HepG2 (cell line): ENCODE results near the gene CDCA5. TPM values are rescaled to one million over a fixed set of nuclear protein-coding genes. Genes with fewer than 3 reads are reported as not detected.

ENCODE experiments used
- AHR ChIP-seq: IDR thresholded peaks from 2 replicates; pipeline ENCODE4 v1.6.1; 2018; ENCODE audit warnings: missing genetic modification reagents, missing compliant biosample characterization
- FOXJ3 ChIP-seq: sonication (generic); formaldehyde crosslinking; IDR thresholded peaks from 2 replicates; pipeline ENCODE4 v1.4.0; 2020; ENCODE audit warnings: missing genetic modification reagents, mild to moderate bottlenecking, borderline replicate concordance
- FOXK1 ChIP-seq: sonication (generic); formaldehyde crosslinking; IDR thresholded peaks from 2 replicates; pipeline ENCODE4 v1.4.0; 2020; ENCODE audit warnings: low read depth, missing genetic modification reagents, borderline replicate concordance
- HIVEP1 ChIP-seq: sonication (generic); formaldehyde crosslinking; IDR thresholded peaks from 2 replicates; pipeline ENCODE4 v1.4.0; 2020; ENCODE audit warnings: mild to moderate bottlenecking, missing genetic modification reagents
- NFKBIZ ChIP-seq: IDR thresholded peaks from 2 replicates; pipeline ENCODE4 v1.6.1; 2018; ENCODE audit warnings: missing genetic modification reagents, missing compliant biosample characterization
- PRMT3 ChIP-seq: sonication (generic); formaldehyde crosslinking; IDR thresholded peaks from 2 replicates; pipeline ENCODE4 v1.8.1; 2022; ENCODE audit warnings: low read depth, mild to moderate bottlenecking, moderate library complexity, missing genetic modification reagents, borderline replicate concordance
- SALL2 ChIP-seq: sonication (generic); formaldehyde crosslinking; IDR thresholded peaks from 2 replicates; pipeline ENCODE4 v1.8.1; 2023; ENCODE audit warnings: mild to moderate bottlenecking, missing genetic modification reagents, inconsistent platforms
- ZNF143 ChIP-seq: sonication (generic); formaldehyde crosslinking; IDR thresholded peaks from 2 replicates; pipeline ENCODE4 v1.4.0; 2020; ENCODE audit warnings: missing genetic modification reagents
- ZNF224 ChIP-seq: sonication (generic); formaldehyde crosslinking; IDR thresholded peaks from 2 replicates; pipeline ENCODE4 v1.5.0; 2020; ENCODE audit warnings: mild to moderate bottlenecking, missing genetic modification reagents
- polyA plus RNA-seq, 8 experiments: library from polyadenylated mRNA; depleted of rRNA in 3 of 8; stranded (reverse) in 7 of 8; unstranded in 1 of 8; fragments of >200 nt; fragmentation: Illumina TruSeq in 4 of 8; extraction: Trizol in 4 of 8; gene quantifications; 2 replicates each; pipeline versions ENCODE4 v1.2.1 to v1.2.3, GENCODE V29; 2011 to 2016; ENCODE audit warnings: low read depth in 4 of 8, missing spikeins in 1 of 8, mixed read lengths in 1 of 8; ENCODE audit not compliant: insufficient read depth in 1 of 8
- total RNA-seq, 5 experiments: library from RNA; depleted of rRNA; stranded (reverse); fragments of >200 nt; fragmentation: Illumina TruSeq; extraction: Trizol; gene quantifications; 2 replicates each; pipeline ENCODE4 v1.2.3, GENCODE V29; 2016; ENCODE audit warnings: low read depth in 1 of 5
- TF ChIP-seq, protein P1 (sequence below): sonication (generic); formaldehyde crosslinking; IDR thresholded peaks from 2 replicates; pipeline ENCODE4 v1.8.0; 2022; ENCODE audit warnings: mild to moderate bottlenecking, missing genetic modification reagents, moderate library complexity
- TF ChIP-seq, protein P2 (sequence below): sonication (generic); formaldehyde crosslinking; IDR thresholded peaks from 2 replicates; pipeline ENCODE4 v1.4.0; 2020; ENCODE audit warnings: mild to moderate bottlenecking, missing genetic modification reagents
- TF ChIP-seq, protein P3 (sequence below): sonication (generic); formaldehyde crosslinking; IDR thresholded peaks from 2 replicates; pipeline ENCODE4 v1.4.0; 2020; ENCODE audit warnings: missing genetic modification reagents
- TF ChIP-seq, protein P4 (sequence below): sonication (generic); formaldehyde crosslinking; IDR thresholded peaks from 2 replicates; pipeline ENCODE4 v1.8.0; 2022; ENCODE audit warnings: low read depth, missing genetic modification reagents
- TF ChIP-seq, protein P5 (sequence below): sonication (generic); formaldehyde crosslinking; IDR thresholded peaks from 2 replicates; pipeline ENCODE4 v1.4.0; 2020; ENCODE audit warnings: mild to moderate bottlenecking, missing genetic modification reagents

CDCA5 gene
- total and polyA plus RNA-seq, 2 of the 13 experiments (the other 11 are each of a cell fraction or from before 2014, with no cell fraction given) = 13.5 to 50.6 TPM

DNA sequence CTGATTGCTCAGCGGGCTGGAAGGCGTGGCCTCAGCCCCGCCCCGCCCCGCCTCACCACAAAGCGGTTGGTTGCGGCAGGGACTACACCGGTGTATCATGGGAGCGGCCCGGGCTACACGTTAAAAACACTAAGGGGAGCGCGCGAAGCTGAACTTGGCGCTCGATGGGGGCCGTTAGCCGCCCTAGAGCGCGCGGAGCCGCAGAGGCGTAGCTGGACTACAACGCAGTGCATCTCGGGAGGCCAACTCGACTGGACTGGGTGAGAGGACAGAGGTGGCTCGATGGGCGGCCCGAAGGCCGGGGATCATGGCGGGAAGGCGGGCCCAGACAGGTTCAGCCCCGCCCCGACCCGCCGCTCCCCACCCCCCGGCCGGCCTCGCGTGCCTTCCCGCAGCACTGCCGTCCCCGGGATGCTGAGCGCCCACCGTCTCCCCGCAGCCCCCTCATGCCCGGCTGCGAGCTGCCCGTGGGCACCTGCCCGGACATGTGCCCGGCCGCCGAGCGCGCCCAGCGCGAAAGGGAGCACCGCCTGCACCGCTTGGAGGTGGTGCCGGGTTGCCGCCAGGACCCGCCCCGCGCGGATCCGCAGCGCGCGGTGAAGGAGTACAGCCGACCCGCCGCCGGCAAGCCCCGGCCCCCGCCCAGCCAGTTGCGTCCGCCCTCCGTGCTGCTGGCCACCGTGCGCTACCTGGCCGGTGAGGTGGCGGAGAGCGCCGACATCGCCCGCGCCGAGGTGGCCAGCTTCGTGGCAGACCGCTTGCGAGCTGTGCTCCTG lies 42.8 kb downstream of the CDCA5 start, which contains the start of gene SAC3D1 (continued):
- TF ChIP-seq FOXJ3 (CRISPR knock-in tag) (peak; percentile 36; the same call in 1 of the 2 replicates), NFKBIZ (CRISPR knock-in tag) (no peak), AHR (CRISPR knock-in tag) (no peak), PRMT3 (CRISPR knock-in tag) (no peak), HIVEP1 (CRISPR knock-in tag) (no peak), ZNF224 (no peak; the same call in 1 of the 2 replicates), ZNF143 (CRISPR knock-in tag) (peak; percentile 90), SALL2 (CRISPR knock-in tag) (no peak), FOXK1 (CRISPR knock-in tag) (peak; percentile 49; the same call in 1 of the 2 replicates)
- TF ChIP-seq, protein P1, sequence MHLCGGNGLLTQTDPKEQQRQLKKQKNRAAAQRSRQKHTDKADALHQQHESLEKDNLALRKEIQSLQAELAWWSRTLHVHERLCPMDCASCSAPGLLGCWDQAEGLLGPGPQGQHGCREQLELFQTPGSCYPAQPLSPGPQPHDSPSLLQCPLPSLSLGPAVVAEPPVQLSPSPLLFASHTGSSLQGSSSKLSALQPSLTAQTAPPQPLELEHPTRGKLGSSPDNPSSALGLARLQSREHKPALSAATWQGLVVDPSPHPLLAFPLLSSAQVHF (CRISPR knock-in tag) = peak; percentile 83; the same call in 1 of the 2 replicates
- TF ChIP-seq, protein P2, sequence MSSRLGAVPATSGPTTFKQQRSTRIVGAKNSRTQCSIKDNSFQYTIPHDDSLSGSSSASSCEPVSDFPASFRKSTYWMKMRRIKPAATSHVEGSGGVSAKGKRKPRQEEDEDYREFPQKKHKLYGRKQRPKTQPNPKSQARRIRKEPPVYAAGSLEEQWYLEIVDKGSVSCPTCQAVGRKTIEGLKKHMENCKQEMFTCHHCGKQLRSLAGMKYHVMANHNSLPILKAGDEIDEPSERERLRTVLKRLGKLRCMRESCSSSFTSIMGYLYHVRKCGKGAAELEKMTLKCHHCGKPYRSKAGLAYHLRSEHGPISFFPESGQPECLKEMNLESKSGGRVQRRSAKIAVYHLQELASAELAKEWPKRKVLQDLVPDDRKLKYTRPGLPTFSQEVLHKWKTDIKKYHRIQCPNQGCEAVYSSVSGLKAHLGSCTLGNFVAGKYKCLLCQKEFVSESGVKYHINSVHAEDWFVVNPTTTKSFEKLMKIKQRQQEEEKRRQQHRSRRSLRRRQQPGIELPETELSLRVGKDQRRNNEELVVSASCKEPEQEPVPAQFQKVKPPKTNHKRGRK (CRISPR knock-in tag) = no peak
- TF ChIP-seq, protein P3, sequence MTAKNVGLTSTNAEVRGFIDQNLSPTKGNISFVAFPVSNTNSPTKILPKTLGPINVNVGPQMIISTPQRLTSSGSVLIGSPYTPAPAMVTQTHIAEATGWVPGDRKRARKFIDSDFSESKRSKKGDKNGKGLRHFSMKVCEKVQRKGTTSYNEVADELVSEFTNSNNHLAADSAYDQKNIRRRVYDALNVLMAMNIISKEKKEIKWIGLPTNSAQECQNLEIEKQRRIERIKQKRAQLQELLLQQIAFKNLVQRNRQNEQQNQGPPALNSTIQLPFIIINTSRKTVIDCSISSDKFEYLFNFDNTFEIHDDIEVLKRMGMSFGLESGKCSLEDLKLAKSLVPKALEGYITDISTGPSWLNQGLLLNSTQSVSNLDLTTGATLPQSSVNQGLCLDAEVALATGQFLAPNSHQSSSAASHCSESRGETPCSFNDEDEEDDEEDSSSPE = peak; percentile 98
- TF ChIP-seq, protein P4, sequence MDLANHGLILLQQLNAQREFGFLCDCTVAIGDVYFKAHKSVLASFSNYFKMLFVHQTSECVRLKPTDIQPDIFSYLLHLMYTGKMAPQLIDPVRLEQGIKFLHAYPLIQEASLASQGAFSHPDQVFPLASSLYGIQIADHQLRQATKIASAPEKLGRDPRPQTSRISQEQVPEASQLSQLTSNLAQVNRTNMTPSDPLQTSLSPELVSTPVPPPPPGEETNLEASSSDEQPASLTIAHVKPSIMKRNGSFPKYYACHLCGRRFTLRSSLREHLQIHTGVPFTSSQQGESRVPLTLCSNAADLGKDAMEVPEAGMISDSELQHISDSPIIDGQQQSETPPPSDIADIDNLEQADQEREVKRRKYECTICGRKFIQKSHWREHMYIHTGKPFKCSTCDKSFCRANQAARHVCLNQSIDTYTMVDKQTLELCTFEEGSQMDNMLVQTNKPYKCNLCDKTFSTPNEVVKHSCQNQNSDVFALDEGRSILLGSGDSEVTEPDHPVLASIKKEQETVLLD = 0 out of 2 replicates have a peak, but pooled peaks have one; percentile 43
- TF ChIP-seq, protein P5, sequence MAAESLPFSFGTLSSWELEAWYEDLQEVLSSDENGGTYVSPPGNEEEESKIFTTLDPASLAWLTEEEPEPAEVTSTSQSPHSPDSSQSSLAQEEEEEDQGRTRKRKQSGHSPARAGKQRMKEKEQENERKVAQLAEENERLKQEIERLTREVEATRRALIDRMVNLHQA (CRISPR knock-in tag) = no peak
